Measurements from ENCODE around the gene TMEM185B. TPM values are rescaled to one million over a fixed set of nuclear protein-coding genes. Genes with fewer than 3 reads are reported as not detected.
"Not testable (repeated sequence)": the region's sequence is repeated elsewhere in the genome, so short reads cannot be mapped to it uniquely, and the experiment has no call there.

Gene TMEM185B
- total RNA-seq, 6 experiments from 2014 or later = 3.8 to 18.1 (median 10.6) TPM

DNA sequence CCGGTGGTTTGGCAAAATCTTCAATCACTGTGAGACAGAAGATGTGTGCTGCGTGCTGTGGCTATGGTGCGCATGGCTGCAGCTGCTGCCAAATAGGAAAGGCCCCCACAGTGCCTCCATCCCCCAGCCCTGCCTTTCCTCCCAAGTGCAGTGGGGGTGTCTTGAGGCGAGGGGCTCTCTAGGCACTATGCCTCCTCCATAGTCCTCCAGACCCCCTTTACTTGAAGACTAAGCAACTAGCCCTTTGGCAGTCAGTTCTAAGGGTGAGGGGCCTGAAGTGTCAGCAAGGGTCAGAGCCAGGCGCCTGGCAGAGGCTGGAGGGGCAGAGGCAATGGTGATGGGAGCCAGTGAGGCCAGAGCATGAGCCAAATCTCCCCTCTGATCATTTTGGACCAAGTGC is 13.6 kb upstream of the TMEM185B start:
- H3K4me1 ChIP-seq = no peaks in the 10 kb centered on the region
- ATAC-seq = no peak
- H3K9me3 ChIP-seq = no peaks in the 10 kb centered on the region
- TF ChIP-seq, protein P1, sequence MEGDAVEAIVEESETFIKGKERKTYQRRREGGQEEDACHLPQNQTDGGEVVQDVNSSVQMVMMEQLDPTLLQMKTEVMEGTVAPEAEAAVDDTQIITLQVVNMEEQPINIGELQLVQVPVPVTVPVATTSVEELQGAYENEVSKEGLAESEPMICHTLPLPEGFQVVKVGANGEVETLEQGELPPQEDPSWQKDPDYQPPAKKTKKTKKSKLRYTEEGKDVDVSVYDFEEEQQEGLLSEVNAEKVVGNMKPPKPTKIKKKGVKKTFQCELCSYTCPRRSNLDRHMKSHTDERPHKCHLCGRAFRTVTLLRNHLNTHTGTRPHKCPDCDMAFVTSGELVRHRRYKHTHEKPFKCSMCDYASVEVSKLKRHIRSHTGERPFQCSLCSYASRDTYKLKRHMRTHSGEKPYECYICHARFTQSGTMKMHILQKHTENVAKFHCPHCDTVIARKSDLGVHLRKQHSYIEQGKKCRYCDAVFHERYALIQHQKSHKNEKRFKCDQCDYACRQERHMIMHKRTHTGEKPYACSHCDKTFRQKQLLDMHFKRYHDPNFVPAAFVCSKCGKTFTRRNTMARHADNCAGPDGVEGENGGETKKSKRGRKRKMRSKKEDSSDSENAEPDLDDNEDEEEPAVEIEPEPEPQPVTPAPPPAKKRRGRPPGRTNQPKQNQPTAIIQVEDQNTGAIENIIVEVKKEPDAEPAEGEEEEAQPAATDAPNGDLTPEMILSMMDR (IDR thresholded peaks at IDR 0.05) = no peak
- TF ChIP-seq POLR2A (IDR thresholded peaks at IDR 0.05) = no peak
- no peaks in the 10 kb centered on the region for H3K27me3 ChIP-seq
- no peak overlapping the region for H3K4me3 ChIP-seq
- DNase-seq = no peak
- intact Hi-C loops (cut with DNase I) = no loop called here
- no peaks in the 10 kb centered on the region for H3K36me3 ChIP-seq
- WGBS (ENCODE audit: insufficient coverage, low coverage, low lambda C conversion rate, missing lambda C conversion rate) = 50% methylated on average over 2 of the region's 5 CpGs
- no peak overlapping the region for H3K27ac ChIP-seq

GRCh38 chr2:120236316-120236715 is 13.1 kb upstream of the TMEM185B start:
- TF ChIP-seq, protein P1 (IDR thresholded peaks at IDR 0.05) = no peak
- no peak for TF ChIP-seq POLR2A (IDR thresholded peaks at IDR 0.05)
- H3K36me3 ChIP-seq = no peaks in the 10 kb centered on the region
- 70% methylated on average over 3 of the region's 10 CpGs for WGBS (ENCODE audit: insufficient coverage, low coverage, low lambda C conversion rate, missing lambda C conversion rate)
- H3K4me3 ChIP-seq = no peak overlapping the region
- H3K9me3 ChIP-seq = no peaks in the 10 kb centered on the region
- H3K4me1 ChIP-seq = no peaks in the 10 kb centered on the region
- intact Hi-C loops (cut with DNase I) = no loop called here
- no peak for DNase-seq
- ATAC-seq = no peak
- no peaks in the 10 kb centered on the region for H3K27me3 ChIP-seq
- no peak overlapping the region for H3K27ac ChIP-seq

GRCh38 chr2:120235681-120236080 is 12.5 kb upstream of the TMEM185B start:
- no peaks in the 10 kb centered on the region for H3K4me1 ChIP-seq
- H3K27me3 ChIP-seq = no peaks in the 10 kb centered on the region

GRCh38 chr2:120235158-120235557 is 12.0 kb upstream of the TMEM185B start:
- ATAC-seq; H3K4me3 ChIP-seq; H3K36me3 ChIP-seq; H3K9me3 ChIP-seq; H3K27me3 ChIP-seq; intact Hi-C loops (cut with DNase I); H3K4me1 ChIP-seq; DNase-seq; H3K27ac ChIP-seq: not testable (repeated sequence)
- 94% methylated on average over 2 of the region's 2 CpGs for WGBS (ENCODE audit: insufficient coverage, low coverage, low lambda C conversion rate, missing lambda C conversion rate)

More at GRCh38 chr2:120235681-120236080, 12.5 kb upstream of the TMEM185B start:
- no peak for TF ChIP-seq POLR2A (IDR thresholded peaks at IDR 0.05)
- TF ChIP-seq, protein P1 (IDR thresholded peaks at IDR 0.05) = no peak
- H3K9me3 ChIP-seq = no peaks in the 10 kb centered on the region
- WGBS (ENCODE audit: insufficient coverage, low coverage, low lambda C conversion rate, missing lambda C conversion rate) = 67% methylated on average over 4 of the region's 6 CpGs
- DNase-seq (no peak), ATAC-seq (no peak)
- no peak overlapping the region for H3K4me3 ChIP-seq
- intact Hi-C loops (cut with DNase I) = no loop called here
- no peaks in the 10 kb centered on the region for H3K36me3 ChIP-seq
- no peak overlapping the region for H3K27ac ChIP-seq

- no peaks in the 10 kb centered on the region for H3K36me3 ChIP-seq
- DNase-seq (no peak), ATAC-seq (no peak)
- no peaks in the 10 kb centered on the region for H3K4me1 ChIP-seq
- H3K9me3 ChIP-seq = no peaks in the 10 kb centered on the region
- intact Hi-C loops (cut with DNase I) = no loop called here
- TF ChIP-seq POLR2A (IDR thresholded peaks at IDR 0.05) = no peak
- TF ChIP-seq, protein P1 (IDR thresholded peaks at IDR 0.05) = no peak
- H3K4me3 ChIP-seq = no peak overlapping the region
- WGBS (ENCODE audit: insufficient coverage, low coverage, low lambda C conversion rate, missing lambda C conversion rate) = 89% methylated on average over 3 of the region's 5 CpGs
- H3K27me3 ChIP-seq = no peaks in the 10 kb centered on the region
- H3K27ac ChIP-seq = no peak overlapping the region
These were observed 10.1 kb upstream of the TMEM185B start for GRCh38 chr2:120233292-120233691.

Data from right lobe of liver (tissue), 6 donors.